Suprapubic skin (tissue), 3 donors: ENCODE measurements around the gene VILL.
A peak's percentile ranks its signal among the peaks of the same experiment; 100 is the strongest.

Source experiments
- CTCF ChIP-seq, 2 donors: fragments of 200-600 bp in 1 of 2; fragments of 450-650 bp in 1 of 2; sonication (generic) in 1 of 2; IDR thresholded peaks; one replicate each; pipeline ENCODE4 v1.5.1; 2016 to 2019; ENCODE audit warnings: antibody characterized with exemption in 2 of 2, mild to moderate bottlenecking in 1 of 2, moderate library complexity in 1 of 2
- EP300 ChIP-seq: sonication (generic); formaldehyde crosslinking; IDR thresholded peaks from one replicate; pipeline ENCODE4 v1.6.1; 2017; ENCODE audit warnings: antibody characterized with exemption
- POLR2A ChIP-seq, 2 donors: fragments of 450-650 bp; IDR thresholded peaks; one replicate each; pipeline ENCODE4 v1.6.1; 2017; ENCODE audit warnings: antibody characterized with exemption in 2 of 2, mild to moderate bottlenecking in 2 of 2, moderate library complexity in 2 of 2

DNA sequence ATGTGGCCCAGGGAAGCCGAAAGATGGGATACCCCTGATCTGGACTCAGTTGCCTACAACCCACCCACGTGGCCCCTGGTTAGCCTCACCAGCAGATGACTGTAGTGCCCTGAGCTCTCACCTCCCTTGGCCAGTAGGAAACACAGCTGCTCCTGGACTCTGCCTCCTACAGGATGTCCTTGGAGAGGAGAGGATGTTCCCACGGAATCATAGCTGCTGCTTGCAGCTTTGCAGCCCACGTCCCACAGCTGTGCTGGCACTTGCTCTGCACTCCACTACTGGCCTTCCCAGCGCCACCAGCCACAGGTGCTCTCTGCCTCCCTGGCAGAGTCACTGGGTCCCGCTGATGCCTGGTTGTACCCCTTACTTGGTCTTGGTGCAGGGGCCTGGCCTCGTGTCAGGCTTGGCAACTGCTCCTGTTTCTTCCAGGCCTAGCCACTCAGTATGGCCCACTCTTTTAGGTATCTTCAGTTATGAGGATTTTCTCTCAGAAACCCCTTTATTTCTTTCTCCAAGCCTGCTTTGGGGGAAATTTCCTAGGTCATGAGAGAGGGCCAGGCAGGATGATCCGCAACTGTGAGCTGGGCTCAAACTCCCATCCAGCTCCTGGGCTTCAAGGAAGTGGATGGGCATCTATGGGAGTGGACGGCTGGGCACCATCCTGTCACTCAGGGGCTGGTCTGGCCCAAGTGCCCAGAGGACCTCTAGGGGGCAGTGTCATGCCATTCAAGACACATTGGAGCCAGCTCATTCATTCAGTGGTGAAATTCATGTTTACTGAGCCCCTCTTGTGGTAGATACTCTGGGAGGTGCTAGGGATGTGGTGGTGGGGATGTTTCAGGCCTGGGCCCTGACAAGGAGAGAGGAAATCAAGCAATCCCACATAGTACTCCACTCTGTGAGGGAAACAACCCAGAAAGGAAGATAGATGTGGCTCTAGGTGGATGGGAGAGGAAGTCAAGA is 16.2 kb upstream of the VILL start:
- peak; percentile 37 to 66 for TF ChIP-seq CTCF (IDR thresholded peaks at IDR 0.05)
- no peak for TF ChIP-seq POLR2A (IDR thresholded peaks at IDR 0.05)
- no peak for TF ChIP-seq EP300
